NCI-H345 treated with DMSO at 0.1 percent for 48 hours (cell line): ENCODE results near the gene VPS26C.
"Not testable (repeated sequence)": the region's sequence is repeated elsewhere in the genome, so short reads cannot be mapped to it uniquely, and the experiment has no call there.

ENCODE experiments used
- DNase-seq: peaks from one replicate; lab custom pipeline; 2025; ENCODE audit not compliant: unreplicated experiment; lab: John Stamatoyannopoulos, UW

Gene VPS26C

DNA sequence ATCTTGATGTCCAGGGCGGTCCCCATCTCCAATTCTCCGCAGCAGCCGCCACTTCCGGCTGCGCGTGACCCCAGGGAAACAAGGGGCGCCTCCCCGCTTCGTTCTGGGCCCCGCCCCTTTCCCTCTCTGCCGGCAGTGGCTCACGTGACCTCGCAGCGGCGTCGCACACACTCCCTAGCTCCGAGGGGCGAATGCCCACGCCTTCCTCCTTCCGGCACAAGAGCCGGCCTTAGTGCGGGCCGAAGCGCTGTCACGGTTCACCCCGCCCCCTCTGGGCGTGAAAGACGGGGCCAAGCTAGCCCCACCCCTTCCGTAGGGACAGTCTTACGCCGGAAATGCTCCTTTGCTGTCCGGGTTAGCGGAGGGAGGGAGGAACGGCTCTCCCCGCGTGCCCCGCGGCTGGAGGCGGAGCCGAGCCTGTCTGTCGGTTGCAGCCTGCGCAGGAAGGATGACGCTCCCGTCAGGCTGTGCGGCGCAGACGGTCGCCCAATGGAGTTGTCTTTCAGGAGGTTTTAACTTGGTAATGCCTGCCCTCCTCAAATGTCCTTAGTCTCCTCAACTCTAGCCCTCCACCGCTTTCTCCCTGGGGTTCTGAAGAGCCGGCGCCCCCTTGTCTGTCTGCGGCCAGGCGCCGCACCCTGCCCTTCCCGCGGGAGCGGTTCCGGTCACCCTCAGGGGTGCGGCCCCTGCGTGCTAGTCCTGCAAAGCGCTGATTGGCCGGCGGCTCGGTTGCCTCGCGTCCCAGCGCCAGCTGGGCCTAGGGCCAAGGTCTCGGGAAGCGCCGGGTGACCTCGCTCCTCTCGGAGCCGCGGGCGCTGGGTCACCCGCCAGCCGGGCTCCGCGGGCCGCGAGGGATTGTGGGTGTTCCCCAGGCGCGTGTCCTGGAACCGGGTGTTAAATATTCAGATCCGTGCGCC lies at the start of gene VPS26C:
TSS of gene VPS26C (minus strand) at position 66 of the 917 bp plus-strand sequence. CDS start at position 26, 40 bp downstream.
- DNase-seq = peak; percentile 99

DNA sequence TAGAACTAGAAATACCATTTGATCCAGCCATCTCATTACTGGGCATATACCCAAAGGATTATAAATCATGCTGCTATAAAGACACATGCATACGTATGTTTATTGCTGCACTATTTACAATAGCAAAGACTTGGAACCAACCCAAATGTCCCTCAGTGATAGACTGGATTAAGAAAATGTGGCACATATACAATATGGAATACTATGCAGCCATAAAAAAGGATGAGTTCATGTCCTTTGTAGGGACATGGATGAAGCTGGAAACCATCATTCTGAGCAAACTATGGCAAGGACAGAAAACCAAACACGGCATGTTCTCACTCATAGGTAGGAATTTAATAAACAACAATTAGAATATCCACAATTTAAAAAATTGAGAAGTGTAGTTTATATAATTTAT lies 48.9 kb upstream of the VPS26C start:
- not testable (repeated sequence) for DNase-seq

DNA sequence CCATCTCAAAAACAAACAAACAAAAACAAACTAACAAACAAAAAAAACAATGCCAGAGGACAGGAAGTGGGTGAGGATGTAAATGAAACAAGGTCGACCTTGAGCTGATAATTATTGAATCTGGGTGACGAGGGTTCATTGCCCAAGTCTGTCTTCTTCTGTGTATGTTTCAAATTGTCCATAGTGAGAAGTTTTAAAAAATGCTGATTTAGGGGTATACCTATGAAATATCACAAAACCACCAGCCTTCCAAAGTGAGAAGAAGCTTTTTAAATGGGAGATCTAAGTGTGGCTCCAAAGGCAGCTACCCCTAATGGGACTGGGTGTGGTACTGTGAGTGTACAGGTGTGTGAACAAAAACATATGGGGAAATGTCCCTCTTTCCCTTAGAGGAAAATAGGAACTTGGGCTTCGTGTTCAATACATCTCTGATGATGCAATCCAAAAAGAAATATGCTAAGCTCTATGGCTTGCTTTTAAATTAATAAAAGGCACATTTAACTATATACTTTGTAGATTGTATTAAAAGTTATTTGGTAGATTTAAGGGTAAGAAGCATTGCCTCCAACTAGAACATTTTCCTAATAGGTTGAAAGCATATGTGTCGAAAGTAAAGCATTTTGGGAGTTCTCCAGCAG lies 33.1 kb upstream of the VPS26C start:
- DNase-seq = no peak

DNA sequence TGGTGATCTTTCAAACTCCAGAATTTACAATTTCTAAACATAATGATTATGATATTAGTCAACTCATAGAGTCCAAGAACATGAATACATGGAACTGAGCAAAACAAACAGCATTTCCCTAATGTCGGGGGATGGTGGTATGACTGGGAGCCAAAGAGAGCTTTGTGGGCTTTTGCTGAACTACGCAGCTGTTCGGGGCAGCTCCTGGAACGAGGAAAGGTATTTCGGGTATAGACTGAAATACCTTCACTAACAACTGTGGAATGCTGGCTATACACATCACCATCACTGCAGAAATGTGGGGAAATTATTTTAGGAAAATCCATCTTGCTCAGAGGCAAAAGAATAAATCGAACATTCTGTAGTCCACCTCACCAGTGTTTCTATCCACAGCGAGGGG lies 30.2 kb upstream of the VPS26C start:
- DNase-seq = no peak

DNA sequence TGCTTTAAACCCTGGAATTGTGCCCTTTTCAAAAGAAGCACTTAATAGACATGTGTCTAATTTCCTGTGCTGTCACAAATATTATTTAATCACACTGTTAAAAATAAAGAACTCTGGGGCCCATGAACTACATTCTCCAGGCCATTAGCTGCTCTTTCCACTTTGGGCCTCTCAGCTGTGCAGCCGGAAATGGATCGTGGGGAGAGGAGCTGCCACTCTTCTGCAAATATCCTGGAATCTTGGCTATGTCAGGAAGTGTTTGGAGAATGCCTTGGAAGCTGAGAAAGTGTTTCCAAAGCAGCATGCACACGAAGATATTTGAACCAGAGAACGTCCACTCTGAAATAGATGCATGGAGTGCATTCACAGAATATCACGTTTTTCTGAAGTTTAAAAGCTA lies 27.5 kb upstream of the VPS26C start:
- DNase-seq = no peak

DNA sequence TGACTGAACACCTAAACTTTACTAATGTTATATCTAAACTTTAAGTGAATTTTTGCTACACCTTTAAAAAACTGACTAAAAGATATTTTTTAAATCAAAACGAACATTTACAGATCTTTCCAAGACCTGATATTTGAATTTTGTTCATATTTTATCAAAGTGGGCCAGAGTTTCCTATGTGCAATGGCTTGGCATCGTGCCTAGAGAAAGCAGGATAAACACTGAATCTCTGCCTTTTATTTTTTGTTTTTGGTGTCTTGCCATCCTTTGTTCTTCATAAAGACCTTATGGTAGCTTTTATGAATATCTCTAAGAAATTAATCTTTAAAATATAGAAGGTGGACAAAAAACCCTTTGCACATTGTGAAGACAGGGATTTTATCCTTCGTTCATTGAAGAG lies 25.8 kb upstream of the VPS26C start:
- no peak for DNase-seq

DNA sequence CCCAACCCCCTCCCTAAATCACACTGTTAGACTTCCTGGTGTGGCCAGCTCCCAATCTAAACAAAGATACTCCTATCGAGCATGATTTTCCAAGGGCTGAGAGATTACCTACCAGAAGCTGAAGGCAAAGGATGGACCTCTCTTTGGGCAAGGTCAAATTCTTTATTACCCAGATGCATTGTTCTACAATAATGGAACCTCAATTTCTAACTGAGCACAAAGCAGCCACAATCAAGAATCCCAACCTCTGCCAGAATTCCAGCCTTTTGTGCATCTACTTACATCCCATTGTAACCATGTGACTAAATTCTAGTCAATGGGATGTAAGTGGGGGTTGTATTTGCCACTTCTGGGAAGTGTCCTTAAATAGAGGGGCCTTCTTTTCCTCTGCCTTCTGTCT lies 24.9 kb upstream of the VPS26C start:
- no peak for DNase-seq

DNA sequence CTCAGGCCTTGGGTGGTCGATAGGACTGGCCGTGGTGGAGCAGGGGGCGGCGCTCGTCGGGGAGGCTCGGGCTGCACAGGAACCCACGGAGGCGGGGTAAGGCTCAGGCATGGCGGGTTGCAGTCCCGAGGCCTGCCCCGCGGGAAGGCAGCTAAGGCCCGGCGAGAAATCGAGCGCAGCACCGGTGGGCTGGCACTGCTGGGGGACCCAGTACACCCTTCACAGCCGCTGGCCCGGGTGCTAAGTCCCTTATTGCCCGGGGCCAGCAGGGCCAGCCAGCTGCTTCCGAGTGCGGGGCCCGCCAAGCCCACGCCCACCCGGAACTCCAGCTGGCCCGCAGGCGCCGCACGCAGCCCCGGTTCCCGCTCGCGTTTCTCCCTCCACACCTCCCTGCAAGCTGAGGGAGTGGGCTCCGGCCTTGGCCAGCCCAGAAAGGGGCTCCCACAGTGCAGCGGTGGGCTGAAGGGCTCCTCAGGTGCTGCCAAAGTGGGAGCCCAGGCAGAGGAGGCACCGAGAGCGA lies 16.1 kb upstream of the VPS26C start:
- DNase-seq = not testable (repeated sequence)

DNA sequence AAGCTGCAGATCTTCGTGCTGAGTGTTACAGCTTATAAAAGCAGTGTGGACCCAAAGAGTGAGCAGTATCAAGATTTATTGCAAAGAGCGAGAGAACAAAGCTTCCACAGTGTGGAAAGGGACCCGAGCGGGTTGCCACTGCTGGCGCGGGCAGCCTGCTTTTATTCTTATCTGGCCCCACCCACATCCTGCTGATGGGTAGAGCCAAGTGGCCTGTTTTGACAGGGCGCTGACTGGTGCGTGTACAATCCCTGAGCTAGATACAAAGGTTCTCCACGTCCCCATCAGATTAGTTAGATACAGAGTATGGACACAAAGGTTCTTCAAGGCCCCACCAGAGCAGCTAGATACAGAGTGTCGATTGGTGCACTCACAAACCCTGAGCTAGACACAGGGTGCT lies 15.5 kb upstream of the VPS26C start:
- not testable (repeated sequence) for DNase-seq

DNA sequence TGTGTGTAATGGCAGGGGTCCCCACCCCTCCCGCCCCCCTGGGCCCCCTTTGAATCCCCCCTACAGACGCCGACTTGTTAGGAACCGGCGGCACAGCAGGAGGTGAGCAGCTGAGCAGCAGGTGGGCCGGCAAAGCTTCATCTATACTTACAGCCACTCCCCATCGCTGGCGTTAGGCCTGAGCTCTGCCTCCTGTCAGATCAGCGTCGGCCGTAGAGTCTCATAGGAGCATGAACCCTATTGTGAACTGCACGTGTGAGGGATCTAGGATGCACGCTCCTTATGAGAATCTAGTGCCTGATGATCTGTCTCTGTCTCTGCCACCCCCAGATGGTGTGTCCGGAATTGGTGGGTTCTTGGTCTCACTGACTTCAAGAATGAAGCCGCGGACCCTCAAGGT lies 14.9 kb upstream of the VPS26C start:
- DNase-seq = peak; percentile 18

DNA sequence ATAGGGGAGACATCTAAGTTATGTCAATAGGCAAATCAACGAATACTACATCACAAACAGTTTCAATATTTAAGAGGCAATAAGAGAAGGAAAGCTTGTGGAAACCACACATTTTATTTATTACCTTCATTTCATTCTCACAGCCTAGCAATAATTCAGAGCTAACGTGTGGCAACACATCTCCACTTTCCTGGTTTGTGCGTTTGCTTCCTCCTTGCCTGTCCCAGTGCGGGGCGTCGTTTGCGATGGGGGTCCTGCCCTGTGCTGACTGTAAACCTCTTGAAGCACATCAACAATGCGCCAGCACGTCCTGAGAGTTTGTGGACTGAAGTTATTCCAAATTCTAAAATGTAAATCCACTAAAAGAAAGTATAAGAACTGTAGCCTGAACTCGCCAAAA lies 14.4 kb upstream of the VPS26C start:
- no peak for DNase-seq

DNA sequence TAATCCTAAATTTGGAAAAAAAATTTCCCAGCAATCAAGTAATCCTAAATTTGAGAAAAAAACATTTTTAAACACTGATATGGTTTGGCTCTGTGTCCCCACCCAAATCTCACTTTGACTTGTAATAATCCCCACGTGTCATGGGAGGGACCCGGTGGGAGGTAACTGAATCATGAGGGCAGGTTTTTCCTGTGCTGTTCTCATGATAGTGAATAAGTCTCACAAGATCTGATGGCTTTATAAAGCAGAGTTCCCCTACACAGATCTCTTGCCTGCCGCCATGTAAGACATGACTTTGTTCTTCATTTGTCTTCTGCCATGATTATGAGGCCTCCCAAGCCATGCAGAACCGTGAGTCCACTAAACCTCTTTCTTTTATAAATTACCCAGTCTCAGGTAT lies 12.1 kb upstream of the VPS26C start:
- DNase-seq = not testable (repeated sequence)

DNA sequence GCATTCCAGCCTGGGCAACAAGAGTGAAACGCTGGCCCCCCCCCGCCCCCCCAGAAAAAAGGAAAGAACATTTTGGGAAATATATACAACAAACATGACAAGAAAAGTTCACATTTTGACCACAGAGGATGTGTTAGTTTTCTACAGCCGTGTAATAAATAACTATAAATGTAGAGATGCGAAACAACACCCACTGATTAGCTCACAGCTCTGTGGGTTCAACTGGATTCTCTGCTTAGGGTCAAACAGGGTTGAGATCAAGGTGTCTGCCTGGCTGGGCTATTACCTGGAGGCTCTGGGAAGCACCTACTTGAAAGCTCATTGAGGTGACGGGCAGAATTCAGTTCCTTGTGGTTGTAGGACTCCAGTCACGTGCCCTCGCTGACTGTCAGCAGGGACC lies 11.1 kb upstream of the VPS26C start:
- no peak for DNase-seq

DNA sequence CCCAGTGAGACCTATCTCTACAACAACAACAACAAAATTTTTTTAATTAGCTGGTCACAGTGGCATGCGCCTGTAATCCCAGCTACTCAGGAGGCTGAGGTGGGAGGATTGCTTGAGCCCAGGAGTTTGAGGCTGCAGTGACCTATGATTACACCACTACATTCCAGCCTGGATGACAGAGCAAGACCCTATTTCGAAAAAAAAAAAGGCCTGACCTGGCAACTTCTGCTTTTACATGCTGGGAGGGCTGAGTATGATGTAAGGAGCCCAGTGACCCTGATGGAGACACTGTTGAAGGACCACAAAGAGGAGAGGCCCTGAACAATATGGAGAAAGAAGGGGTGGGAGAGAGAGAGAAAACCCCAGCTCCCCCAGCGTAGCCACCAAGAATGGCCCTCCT lies 9.2 kb upstream of the VPS26C start:
- DNase-seq = no peak

DNA sequence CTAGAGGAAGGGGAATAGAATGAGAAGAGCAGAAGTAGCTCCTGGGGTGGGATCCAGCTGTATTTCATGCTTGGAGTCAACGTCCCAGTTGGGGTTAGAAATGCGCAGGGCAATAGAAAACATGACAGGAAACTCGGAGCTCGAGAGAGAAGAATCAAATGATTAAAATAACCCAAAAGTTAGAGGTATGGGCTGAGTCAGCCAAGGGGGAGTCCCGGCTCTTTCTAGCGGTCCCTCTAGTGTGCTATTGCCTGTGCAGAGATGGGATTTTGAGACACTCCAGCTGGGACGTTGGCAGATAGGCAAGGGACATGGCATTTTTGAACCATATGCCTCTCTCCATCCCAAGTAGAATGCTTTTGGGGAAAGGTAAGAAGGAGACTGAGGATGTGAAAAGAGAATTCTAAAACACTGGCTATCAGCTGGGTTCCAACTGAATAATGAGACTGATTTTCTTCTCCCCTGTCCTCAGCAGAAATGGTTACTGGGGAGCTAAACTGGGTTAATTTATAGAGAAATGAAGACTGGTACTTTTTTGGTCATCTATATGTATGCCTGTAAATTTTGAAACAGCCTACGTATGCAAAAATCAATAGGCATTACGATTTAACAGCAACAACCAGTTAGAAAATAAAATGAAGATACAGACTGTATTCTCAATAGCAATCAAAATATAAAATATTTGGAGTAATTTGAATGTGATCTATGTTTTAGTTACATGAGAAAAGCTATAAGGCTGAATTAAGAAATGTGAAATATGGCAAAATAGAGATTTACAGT lies 7.0 kb upstream of the VPS26C start:
- no peak for DNase-seq

DNA sequence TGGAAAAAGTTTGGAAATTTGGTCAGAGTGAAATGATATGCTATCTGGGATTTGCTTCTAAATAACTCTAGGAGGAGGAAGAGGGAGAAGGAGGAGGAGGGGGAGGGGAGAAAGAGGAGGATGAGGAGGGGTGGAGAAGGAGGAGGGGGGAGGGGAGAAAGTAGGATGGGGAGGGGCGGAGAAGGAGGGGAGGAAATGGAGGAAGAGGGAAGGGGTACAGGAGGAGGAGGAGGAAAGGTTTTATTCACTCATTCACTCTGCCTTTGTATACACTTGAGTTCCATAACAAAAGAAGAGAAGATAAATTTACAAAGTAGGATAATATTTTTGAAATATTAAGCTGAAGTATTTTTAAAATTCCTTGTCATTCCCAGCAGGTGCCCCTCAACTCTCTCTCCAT lies 6.3 kb upstream of the VPS26C start:
- DNase-seq = no peak

DNA sequence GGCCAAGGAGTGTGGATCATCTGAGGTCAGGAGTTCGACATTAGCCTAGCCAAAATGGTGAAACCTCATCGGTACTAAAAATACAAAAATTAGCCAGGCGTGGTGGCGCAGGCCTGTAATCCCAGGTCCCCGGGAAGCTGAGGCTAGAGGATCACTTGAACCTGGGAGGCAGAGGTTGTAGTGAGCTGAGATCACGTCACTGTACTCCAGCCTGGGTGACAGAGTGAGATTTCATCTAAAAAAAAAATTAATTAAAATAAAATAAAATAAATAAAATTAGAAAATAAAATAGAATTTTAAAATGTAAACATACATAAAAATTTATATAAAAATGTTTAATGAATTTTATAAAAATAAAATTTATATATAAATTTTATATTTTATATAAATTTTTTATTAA lies 5.8 kb upstream of the VPS26C start:
- no peak for DNase-seq

DNA sequence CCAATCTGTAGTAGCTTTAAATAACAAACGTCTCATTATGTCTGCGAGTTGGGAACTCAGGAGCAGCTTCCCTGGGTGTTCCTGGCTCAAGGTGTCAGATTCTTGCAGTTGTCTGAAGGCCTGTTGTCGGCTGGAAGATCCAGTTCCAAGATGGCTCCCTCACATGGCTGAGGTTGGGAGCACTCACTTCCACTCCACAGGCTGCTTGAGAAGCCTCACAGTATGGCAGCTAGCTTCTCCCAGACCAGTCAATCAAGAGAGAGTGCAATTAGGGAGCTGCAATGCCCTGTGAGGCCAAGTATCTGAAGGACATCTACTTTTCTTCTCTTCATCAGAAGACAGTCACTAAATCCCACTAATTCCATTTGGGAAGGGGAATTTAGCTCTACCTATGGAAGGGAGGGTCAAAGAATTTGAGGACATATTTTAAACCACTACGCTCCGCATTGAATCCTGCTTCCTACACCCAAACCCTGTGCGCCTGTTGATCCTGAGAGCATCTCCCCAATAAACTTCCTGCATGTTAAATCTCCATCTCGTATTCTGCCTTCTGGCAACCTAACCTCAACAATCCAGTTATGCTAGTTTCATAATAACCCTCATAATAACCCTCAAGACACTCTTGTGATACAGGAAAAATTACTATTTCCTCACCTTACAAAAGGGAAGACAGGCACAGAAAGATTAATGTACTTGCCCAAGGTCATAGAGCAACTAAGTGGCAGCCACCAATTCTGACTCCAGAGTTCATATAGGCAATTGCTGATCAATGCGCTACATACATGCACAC lies 3.6 kb upstream of the VPS26C start:
- DNase-seq = no peak

DNA sequence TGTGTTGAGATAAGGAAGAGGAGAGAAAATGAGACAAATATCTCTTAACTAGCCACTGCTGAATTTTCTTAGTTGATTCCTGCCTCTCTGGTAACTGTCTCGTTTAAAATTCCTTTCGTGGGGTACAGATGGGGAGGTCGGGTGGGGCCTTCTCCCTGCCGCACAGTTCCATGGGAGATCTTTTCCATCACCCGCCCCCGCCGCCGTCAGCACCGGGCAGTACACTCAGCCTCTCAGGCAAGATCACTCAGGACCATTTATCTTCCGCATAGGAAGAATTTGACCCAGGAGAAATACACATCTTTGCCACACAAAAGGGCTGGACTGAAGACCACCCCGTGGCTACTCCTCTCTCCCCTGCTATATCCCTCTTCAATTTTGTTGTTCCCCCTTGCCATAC lies 2.3 kb upstream of the VPS26C start:
- DNase-seq = no peak

DNA sequence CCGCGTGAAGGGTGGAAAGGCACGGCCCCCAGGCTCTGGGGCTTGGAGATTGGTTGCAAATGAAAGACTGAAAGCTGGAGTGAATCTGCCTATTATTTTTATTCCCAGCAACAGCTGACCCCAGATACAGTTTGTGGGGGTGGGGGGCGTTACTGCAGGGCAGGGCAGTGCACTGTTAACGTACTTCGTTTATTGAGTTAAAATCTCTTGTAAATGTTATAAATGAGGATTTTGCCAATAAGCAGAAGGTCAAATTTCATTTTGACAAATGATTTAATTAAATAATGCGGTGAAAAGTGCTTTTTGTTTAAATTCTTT lies 1.0 kb upstream of the VPS26C start:
- DNase-seq = no peak
